HCT116 (cell line): ENCODE data around the gene RBFOX2. TPM values are rescaled to one million over a fixed set of nuclear protein-coding genes. Genes with fewer than 3 reads are reported as not detected.
A peak's percentile ranks its signal among the peaks of the same experiment; 100 is the strongest.

Experiments
- ATAC-seq: fragments of 200-7000 bp; cut with Tn5 transposase; 2 replicates; pipeline ENCODE4 v1.9.1; 2020; ENCODE audit warnings: mild to moderate bottlenecking, moderate library complexity
- BruUV-seq: library from RNA; stranded (reverse); fragments of 400-500 nt; replicated peaks from 2 replicates; lab custom pipeline; 2021; lab: Mats Ljungman, UMichigan
- CTCF ChIA-PET: fragments of 300-600 bp; sonication (Branson Sonifier 250); formaldehyde crosslinking; loops from one replicate; lab custom pipeline; 2021; ENCODE audit warnings: antibody characterized with exemption; lab: Charles Lee
- POLR2A ChIA-PET: fragments of 300-600, 350-600 bp; sonication (Branson Sonifier 250); formaldehyde crosslinking; loops from one replicate; lab custom pipeline; 2021; ENCODE audit warnings: antibody characterized with exemption; lab: Charles Lee
- RAD21 ChIA-PET, 2 experiments: fragments of 300-600 bp; sonication (Branson Sonifier 250); formaldehyde crosslinking; loops; one replicate each; lab custom pipeline; 2023; ENCODE audit warnings: low total read pairs in 2 of 2; ENCODE audit not compliant: uncharacterized antibody in 2 of 2, unreplicated experiment in 2 of 2, low non-redundant PET in 1 of 2; lab: Charles Lee
- DNase-seq: peaks from one replicate; pipeline ENCODE4 v3.0.0-alpha.2; 2010; ENCODE audit warnings: low read depth, low spot score
- H2AFZ ChIP-seq: fragments of 200-600 bp; shearing (Covaris generic), sonication (generic); 2 replicates; pipeline ENCODE4 v1.6.1; 2017; ENCODE audit warnings: low read depth, mixed run types, mixed read lengths, antibody characterized with exemption, low read length; ENCODE audit not compliant: poor library complexity, severe bottlenecking
- H3K27ac ChIP-seq: 2 replicates; pipeline ENCODE4 v1.5.1; 2012; ENCODE audit warnings: low read depth, low read length
- H3K27me3 ChIP-seq: fragments of 200-600 bp; sonication (generic); 2 replicates; pipeline ENCODE4 v1.6.1; 2016; ENCODE audit warnings: mixed run types, low read length, mixed read lengths; ENCODE audit not compliant: insufficient read depth
- H3K36me3 ChIP-seq, 2 experiments: fragments of 200-500 bp in 1 of 2; fragments of 200-600 bp in 1 of 2; sonication (Bioruptor generic) in 1 of 2; sonication (generic) in 1 of 2; 2 replicates each; pipeline versions ENCODE4 v1.5.1 to v1.6.1; 2014 to 2016; ENCODE audit warnings: low read length in 2 of 2, inconsistent platforms in 1 of 2, mixed read lengths in 1 of 2, mixed run types in 1 of 2; ENCODE audit not compliant: insufficient read depth in 2 of 2, control insufficient read depth in 1 of 2
- H3K4me1 ChIP-seq, 2 experiments: fragments of 200-600 bp in 1 of 2; sonication (generic) in 1 of 2; 2 replicates each; pipeline versions ENCODE4 v1.5.1 to v1.6.1; 2012 to 2017; ENCODE audit warnings: low read length in 2 of 2, inconsistent platforms in 1 of 2, mild to moderate bottlenecking in 1 of 2, mixed read lengths in 1 of 2, mixed run types in 1 of 2, moderate library complexity in 1 of 2; ENCODE audit not compliant: insufficient read depth in 2 of 2, control insufficient read depth in 1 of 2
- H3K4me2 ChIP-seq: fragments of 200-600 bp; sonication (generic); 2 replicates; pipeline ENCODE4 v1.6.1; 2017; ENCODE audit warnings: mixed run types, low read length, mixed read lengths
- H3K4me3 ChIP-seq, 2 experiments: fragments of 200-600 bp in 1 of 2; sonication (generic) in 1 of 2; replicated peaks in 1 of 2; 2 replicates each; pipeline ENCODE4 v1.5.1; 2011 to 2016; ENCODE audit warnings: low read length in 2 of 2, control low read depth in 1 of 2, low read depth in 1 of 2, mild to moderate bottlenecking in 1 of 2, mixed read lengths in 1 of 2, mixed run types in 1 of 2
- H3K79me2 ChIP-seq: fragments of 200-600 bp; sonication (generic); 2 replicates; pipeline ENCODE4 v1.6.1; 2017; ENCODE audit warnings: mild to moderate bottlenecking, mixed run types, low read length, moderate library complexity, mixed read lengths; ENCODE audit not compliant: insufficient read depth
- H3K9ac ChIP-seq: fragments of 200-600 bp; sonication (generic); 2 replicates; pipeline ENCODE4 v1.6.1; 2016; ENCODE audit warnings: low read length, mixed read lengths
- H3K9me2 ChIP-seq: fragments of 200-600 bp; sonication (generic), shearing (Covaris generic); 2 replicates; pipeline ENCODE4 v1.6.1; 2017; ENCODE audit warnings: mixed run types, mild to moderate bottlenecking, moderate library complexity; ENCODE audit not compliant: insufficient read depth
- H3K9me3 ChIP-seq, 2 experiments: fragments of 200-500 bp in 1 of 2; fragments of 200-600 bp in 1 of 2; sonication (Bioruptor generic) in 1 of 2; sonication (generic) in 1 of 2; 2 replicates each; pipeline ENCODE4 v1.6.1; 2014 to 2017; ENCODE audit warnings: low read length in 2 of 2, mixed read lengths in 2 of 2, inconsistent platforms in 1 of 2, low read depth in 1 of 2, mild to moderate bottlenecking in 1 of 2, mixed run types in 1 of 2, moderate library complexity in 1 of 2; ENCODE audit not compliant: control insufficient read depth in 1 of 2, insufficient read depth in 1 of 2
- H4K20me1 ChIP-seq: fragments of 200-600 bp; sonication (generic), shearing (Covaris generic); 2 replicates; pipeline ENCODE4 v1.6.1; 2017; ENCODE audit warnings: mixed run types, mild to moderate bottlenecking, moderate library complexity; ENCODE audit not compliant: insufficient read depth
- ATF3 ChIP-seq: IDR thresholded peaks from 2 replicates; pipeline ENCODE4 v1.6.1; 2012
- CBX3 ChIP-seq: IDR thresholded peaks from 2 replicates; pipeline ENCODE4 v1.6.1; 2012; ENCODE audit warnings: low read depth
- ELF1 ChIP-seq: IDR thresholded peaks from 2 replicates; pipeline ENCODE4 v1.6.1; 2012; ENCODE audit warnings: low read depth, borderline replicate concordance
- FOSL1 ChIP-seq: IDR thresholded peaks from 2 replicates; pipeline ENCODE4 v1.6.1; 2012; ENCODE audit warnings: low read depth
- JUND ChIP-seq: IDR thresholded peaks from 2 replicates; pipeline ENCODE4 v1.6.1; 2012
- POLR2A ChIP-seq: IDR thresholded peaks from 2 replicates; pipeline ENCODE4 v1.7.0; 2011; ENCODE audit warnings: borderline replicate concordance; ENCODE audit not compliant: insufficient read depth, insufficient read length; ENCODE audit errors: extremely low read depth
- POLR2AphosphoS5 ChIP-seq: IDR thresholded peaks from 2 replicates; pipeline ENCODE4 v1.6.1; 2011; ENCODE audit warnings: mild to moderate bottlenecking, low read depth, low read length, moderate library complexity
- SIN3A ChIP-seq: IDR thresholded peaks from 2 replicates; pipeline ENCODE4 v1.6.1; 2012; ENCODE audit warnings: low read depth
- SP1 ChIP-seq: IDR thresholded peaks from 2 replicates; pipeline ENCODE4 v1.6.1; 2012; ENCODE audit warnings: low read depth
- SRF ChIP-seq: IDR thresholded peaks from 2 replicates; pipeline ENCODE4 v1.6.1; 2012; ENCODE audit warnings: low read depth
- TCF7L2 ChIP-seq: IDR thresholded peaks from 2 replicates; pipeline ENCODE4 v1.7.0; 2011; ENCODE audit warnings: borderline replicate concordance, inconsistent platforms; ENCODE audit not compliant: insufficient read depth, insufficient read length; ENCODE audit errors: extremely low read depth
- YY1 ChIP-seq: IDR thresholded peaks from 2 replicates; pipeline ENCODE4 v1.6.1; 2011; ENCODE audit warnings: low read length, low read depth, moderate library complexity, mild to moderate bottlenecking; ENCODE audit not compliant: insufficient replicate concordance; ENCODE audit errors: extremely low read depth
- intact Hi-C: fragments of 100-400 bp; cut with micrococcal nuclease; formaldehyde crosslinking; loops from 2 replicates; pipeline ENCODE4 v1.10.0; 2022
- total RNA-seq: library from RNA; stranded (reverse); gene quantifications from one replicate; pipeline ENCODE4 v1.2.1, GENCODE V29; 2021; ENCODE audit not compliant: unreplicated experiment
- TF ChIP-seq, protein P1 (sequence below): IDR thresholded peaks from 2 replicates; pipeline ENCODE4 v1.6.1; 2012

Gene RBFOX2
- total RNA-seq, 1 experiment from 2014 or later = 83.9 TPM

- BruUV-seq = no TSS peak
- intact Hi-C loops = loop anchor here (2.0 kb wide), 1 partner anchor 20 kb away; no protein-coding TSS in a partner anchor
- Histone ChIP-seq H3K9ac (0 out of 2 replicates have a peak overlapping the region, but pooled peaks have one; percentile 12), H3K27me3 (no peaks in the 10 kb centered on the region), H2AFZ (no peak overlapping the region), H3K4me3 (peak overlapping the region in 1 of 2 experiments; percentile 3; a peak in 2 of 4 replicates), H4K20me1 (no peaks in the 10 kb centered on the region), H3K9me2 (no peaks in the 10 kb centered on the region), H3K4me2 (peak overlapping the region; percentile 54), H3K79me2 (peaks cover 47% of the 10 kb centered on the region), H3K36me3 (no peaks in the 10 kb centered on the region), H3K27ac (peak overlapping the region; percentile 29; the same call in 1 of the 2 replicates), H3K9me3 (no peaks in the 10 kb centered on the region), H3K4me1 (peaks cover 26 to 40% of the 10 kb centered on the region in 2 experiments)
- ChIA-PET CTCF (interaction anchor here (0.6 kb wide), 1 partner anchor 183 kb away, joined by 3 read pairs; no protein-coding TSS in a partner anchor), RAD21 (no interaction called here), POLR2A (no interaction called here)
- TF ChIP-seq ELF1 (no peak), SIN3A (no peak), TCF7L2 (peak; percentile 15), POLR2AphosphoS5 (no peak), FOSL1 (peak; percentile 41; the same call in 1 of the 2 replicates), JUND (peak; percentile 59), ATF3 (no peak), YY1 (no peak), POLR2A (no peak), SRF (no peak), CBX3 (peak; percentile 58; the same call in 1 of the 2 replicates), SP1 (no peak)
- TF ChIP-seq, protein P1, sequence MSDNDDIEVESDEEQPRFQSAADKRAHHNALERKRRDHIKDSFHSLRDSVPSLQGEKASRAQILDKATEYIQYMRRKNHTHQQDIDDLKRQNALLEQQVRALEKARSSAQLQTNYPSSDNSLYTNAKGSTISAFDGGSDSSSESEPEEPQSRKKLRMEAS = peak; percentile 57
- ATAC-seq (peak; percentile 83), DNase-seq (peak; percentile 31)
These were observed 145.5 kb downstream of the RBFOX2 start for GRCh38 chr22:35883031-35883620.
